Measurements from ENCODE around the gene CNTNAP2. TPM values are rescaled to one million over a fixed set of nuclear protein-coding genes. Genes with fewer than 3 reads are reported as not detected.

CNTNAP2 gene
- total and polyA plus RNA-seq, 9 of the 15 experiments (the other 6 are each of a cell fraction or from before 2014, with no cell fraction given) = 0.04 to 0.62 (median 0.09) TPM; not detected in 4

DNA sequence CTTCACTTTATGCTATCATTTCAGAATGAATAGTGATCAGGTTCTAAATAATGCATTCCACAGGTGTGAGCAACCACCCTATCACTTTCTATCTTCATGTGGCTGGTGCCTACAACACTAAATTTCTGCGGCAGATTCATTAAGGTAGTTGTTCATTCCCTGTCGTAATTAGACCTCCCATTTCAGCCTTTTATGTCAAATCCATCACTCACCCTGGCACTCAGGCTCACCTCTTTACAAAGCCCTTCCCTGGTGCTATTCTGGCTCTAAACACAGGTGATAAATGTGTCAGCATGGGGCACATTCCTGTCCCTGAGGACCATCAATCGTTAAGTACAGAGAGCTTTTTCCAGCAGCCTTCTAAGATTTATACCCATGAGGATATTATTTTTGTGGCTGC lies 2173.9 kb downstream of the CNTNAP2 start:
- Histone ChIP-seq H3K9ac (ENCODE audit: insufficient read depth in 1 of 2, low read depth in 2 of 2, low read length in 2 of 2) (no peak overlapping the region), H2AFZ (ENCODE audit: low read depth, low read length) (no peak overlapping the region), H3K27ac (ENCODE audit: extremely low read depth, low read depth, low read length) (no peak overlapping the region), H3K36me3 (ENCODE audit: control insufficient read depth, insufficient read depth, low read length) (no peaks in the 10 kb centered on the region), H4K20me1 (replicated peaks; ENCODE audit: control insufficient read depth, insufficient read depth, low read length) (no peaks in the 10 kb centered on the region), H3K79me2 (ENCODE audit: control insufficient read depth, insufficient read depth, low read length) (no peaks in the 10 kb centered on the region), H3K4me2 (ENCODE audit: insufficient read depth, low read length) (no peak overlapping the region), H3K9me1 (ENCODE audit: control insufficient read depth, insufficient read depth, low read length) (no peaks in the 10 kb centered on the region), H3K27me3 (ENCODE audit: control insufficient read depth in 2 of 2, insufficient read depth in 2 of 2, low read length in 2 of 2) (peaks cover 5 to 10% of the 10 kb centered on the region in 2 experiments; a peak in 3 of 5 replicates), H3K4me3 (no peak overlapping the region), H3K9me3 (replicated peaks; ENCODE audit: control insufficient read depth, insufficient read depth, low read depth, low read length) (no peaks in the 10 kb centered on the region), H3K4me1 (replicated peaks in 1 of 2; ENCODE audit: control insufficient read depth in 2 of 2, insufficient read depth in 2 of 2, low read length in 2 of 2) (no peaks in the 10 kb centered on the region)
- ChIA-PET CTCF (ENCODE audit: low intra/inter-chr PET ratio) (no interaction called here), POLR2A (interaction anchor here (0.7 kb wide), 1 partner anchor 27 kb away, joined by 3 read pairs; no protein-coding TSS in a partner anchor)
- DNase-seq (ENCODE audit: extremely low read depth in 1 of 4, low spot score in 3 of 4) (no peak), ATAC-seq (no peak), FAIRE-seq (no peak)
- BruUV-seq (replicated peaks) = no TSS peak
- 2% methylated on average over 3 of the region's 3 CpGs for WGBS (ENCODE audit: insufficient coverage, low coverage, missing lambda C conversion rate)
- in situ Hi-C loops (cut with MboI) = no loop called here
- TF ChIP-seq FIP1L1 (IDR thresholded peaks at IDR 0.05; ENCODE audit: low read depth, low read length, poor library complexity, severe bottlenecking) (no peak), MAFF (IDR thresholded peaks at IDR 0.05; ENCODE audit: low read length) (no peak), HNRNPUL1 (IDR thresholded peaks at IDR 0.05; ENCODE audit: low read length) (no peak), SMAD3 (CRISPR knock-in tag; conservative IDR thresholded peaks at IDR 0.05) (no peak), LARP7 (IDR thresholded peaks at IDR 0.05) (no peak), SREBF1 (IDR thresholded peaks at IDR 0.05; ENCODE audit: borderline replicate concordance, low read depth, low read length) (no peak), ZNF707 (CRISPR knock-in tag; conservative IDR thresholded peaks at IDR 0.05) (no peak), ARID3A (IDR thresholded peaks at IDR 0.05; ENCODE audit: borderline replicate concordance, low read depth, low read length) (no peak), KDM4B (IDR thresholded peaks at IDR 0.05; ENCODE audit: borderline replicate concordance in 2 of 2, low read depth in 1 of 2) (no peak), SIRT6 (IDR thresholded peaks at IDR 0.05; ENCODE audit: low read depth, low read length) (no peak), ZNF24 (IDR thresholded peaks at IDR 0.05) (no peak)
- TF ChIP-seq, protein P1, sequence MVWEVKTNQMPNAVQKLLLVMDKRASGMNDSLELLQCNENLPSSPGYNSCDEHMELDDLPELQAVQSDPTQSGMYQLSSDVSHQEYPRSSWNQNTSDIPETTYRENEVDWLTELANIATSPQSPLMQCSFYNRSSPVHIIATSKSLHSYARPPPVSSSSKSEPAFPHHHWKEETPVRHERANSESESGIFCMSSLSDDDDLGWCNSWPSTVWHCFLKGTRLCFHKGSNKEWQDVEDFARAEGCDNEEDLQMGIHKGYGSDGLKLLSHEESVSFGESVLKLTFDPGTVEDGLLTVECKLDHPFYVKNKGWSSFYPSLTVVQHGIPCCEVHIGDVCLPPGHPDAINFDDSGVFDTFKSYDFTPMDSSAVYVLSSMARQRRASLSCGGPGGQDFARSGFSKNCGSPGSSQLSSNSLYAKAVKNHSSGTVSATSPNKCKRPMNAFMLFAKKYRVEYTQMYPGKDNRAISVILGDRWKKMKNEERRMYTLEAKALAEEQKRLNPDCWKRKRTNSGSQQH (CRISPR knock-in tag; IDR thresholded peaks at IDR 0.05) = no peak
- TF ChIP-seq, protein P2, sequence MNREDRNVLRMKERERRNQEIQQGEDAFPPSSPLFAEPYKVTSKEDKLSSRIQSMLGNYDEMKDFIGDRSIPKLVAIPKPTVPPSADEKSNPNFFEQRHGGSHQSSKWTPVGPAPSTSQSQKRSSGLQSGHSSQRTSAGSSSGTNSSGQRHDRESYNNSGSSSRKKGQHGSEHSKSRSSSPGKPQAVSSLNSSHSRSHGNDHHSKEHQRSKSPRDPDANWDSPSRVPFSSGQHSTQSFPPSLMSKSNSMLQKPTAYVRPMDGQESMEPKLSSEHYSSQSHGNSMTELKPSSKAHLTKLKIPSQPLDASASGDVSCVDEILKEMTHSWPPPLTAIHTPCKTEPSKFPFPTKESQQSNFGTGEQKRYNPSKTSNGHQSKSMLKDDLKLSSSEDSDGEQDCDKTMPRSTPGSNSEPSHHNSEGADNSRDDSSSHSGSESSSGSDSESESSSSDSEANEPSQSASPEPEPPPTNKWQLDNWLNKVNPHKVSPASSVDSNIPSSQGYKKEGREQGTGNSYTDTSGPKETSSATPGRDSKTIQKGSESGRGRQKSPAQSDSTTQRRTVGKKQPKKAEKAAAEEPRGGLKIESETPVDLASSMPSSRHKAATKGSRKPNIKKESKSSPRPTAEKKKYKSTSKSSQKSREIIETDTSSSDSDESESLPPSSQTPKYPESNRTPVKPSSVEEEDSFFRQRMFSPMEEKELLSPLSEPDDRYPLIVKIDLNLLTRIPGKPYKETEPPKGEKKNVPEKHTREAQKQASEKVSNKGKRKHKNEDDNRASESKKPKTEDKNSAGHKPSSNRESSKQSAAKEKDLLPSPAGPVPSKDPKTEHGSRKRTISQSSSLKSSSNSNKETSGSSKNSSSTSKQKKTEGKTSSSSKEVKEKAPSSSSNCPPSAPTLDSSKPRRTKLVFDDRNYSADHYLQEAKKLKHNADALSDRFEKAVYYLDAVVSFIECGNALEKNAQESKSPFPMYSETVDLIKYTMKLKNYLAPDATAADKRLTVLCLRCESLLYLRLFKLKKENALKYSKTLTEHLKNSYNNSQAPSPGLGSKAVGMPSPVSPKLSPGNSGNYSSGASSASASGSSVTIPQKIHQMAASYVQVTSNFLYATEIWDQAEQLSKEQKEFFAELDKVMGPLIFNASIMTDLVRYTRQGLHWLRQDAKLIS (CRISPR knock-in tag; IDR thresholded peaks at IDR 0.05) = no peak
- TF ChIP-seq, protein P3, sequence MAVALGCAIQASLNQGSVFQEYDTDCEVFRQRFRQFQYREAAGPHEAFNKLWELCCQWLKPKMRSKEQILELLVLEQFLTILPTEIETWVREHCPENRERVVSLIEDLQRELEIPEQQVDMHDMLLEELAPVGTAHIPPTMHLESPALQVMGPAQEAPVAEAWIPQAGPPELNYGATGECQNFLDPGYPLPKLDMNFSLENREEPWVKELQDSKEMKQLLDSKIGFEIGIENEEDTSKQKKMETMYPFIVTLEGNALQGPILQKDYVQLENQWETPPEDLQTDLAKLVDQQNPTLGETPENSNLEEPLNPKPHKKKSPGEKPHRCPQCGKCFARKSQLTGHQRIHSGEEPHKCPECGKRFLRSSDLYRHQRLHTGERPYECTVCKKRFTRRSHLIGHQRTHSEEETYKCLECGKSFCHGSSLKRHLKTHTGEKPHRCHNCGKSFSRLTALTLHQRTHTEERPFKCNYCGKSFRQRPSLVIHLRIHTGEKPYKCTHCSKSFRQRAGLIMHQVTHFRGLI (CRISPR knock-in tag; IDR thresholded peaks at IDR 0.05) = no peak
- intact Hi-C loops (cut with micrococcal nuclease) = no loop called here
